Coronary artery (tissue), 2 donors: ENCODE measurements around the gene CIDEB.
A peak's percentile ranks its signal among the peaks of the same experiment; 100 is the strongest.

Source experiments
- DNase-seq: peaks from one replicate; pipeline ENCODE4 v3.0.0-alpha.2; 2017; ENCODE audit warnings: low spot score
- H3K27ac ChIP-seq, 2 donors: fragments of 200-600 bp; sonication (generic); one replicate each; pipeline ENCODE4 v1.5.1; 2016 to 2019
- H3K4me3 ChIP-seq: fragments of 200-600 bp; sonication (generic); 2 replicates; pipeline ENCODE4 v1.5.1; 2016; ENCODE audit warnings: mild to moderate bottlenecking, moderate library complexity
- TF ChIP-seq, protein P1 (sequence below): fragments of 200-600 bp; sonication (generic); IDR thresholded peaks from one replicate; pipeline ENCODE4 v1.5.1; 2019; ENCODE audit warnings: antibody characterized with exemption

The CIDEB gene

DNA sequence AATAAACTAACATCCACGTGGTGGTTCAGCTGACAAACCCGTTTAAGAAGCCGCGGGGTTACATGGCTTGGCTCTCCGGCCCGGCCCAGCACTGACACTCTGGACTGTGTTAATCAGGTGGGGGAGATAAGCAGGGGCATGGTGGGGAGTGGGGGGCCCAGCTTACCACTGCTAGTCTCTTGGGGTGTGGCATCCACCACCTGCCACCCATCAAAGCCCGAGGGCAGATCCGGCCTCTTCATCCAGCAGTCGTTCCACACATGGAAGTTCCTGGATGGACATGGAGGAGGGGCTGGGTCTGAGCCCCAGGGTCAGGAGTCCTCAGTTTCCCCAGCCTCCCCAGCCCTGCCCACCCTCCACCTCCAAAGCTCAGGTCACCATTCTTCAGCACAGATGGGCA, 49.7 kb downstream of the CIDEB start:
- H3K27ac ChIP-seq: no peak overlapping the region
- no peak for DNase-seq
- H3K4me3 ChIP-seq: no peak overlapping the region
- TF ChIP-seq, protein P1, sequence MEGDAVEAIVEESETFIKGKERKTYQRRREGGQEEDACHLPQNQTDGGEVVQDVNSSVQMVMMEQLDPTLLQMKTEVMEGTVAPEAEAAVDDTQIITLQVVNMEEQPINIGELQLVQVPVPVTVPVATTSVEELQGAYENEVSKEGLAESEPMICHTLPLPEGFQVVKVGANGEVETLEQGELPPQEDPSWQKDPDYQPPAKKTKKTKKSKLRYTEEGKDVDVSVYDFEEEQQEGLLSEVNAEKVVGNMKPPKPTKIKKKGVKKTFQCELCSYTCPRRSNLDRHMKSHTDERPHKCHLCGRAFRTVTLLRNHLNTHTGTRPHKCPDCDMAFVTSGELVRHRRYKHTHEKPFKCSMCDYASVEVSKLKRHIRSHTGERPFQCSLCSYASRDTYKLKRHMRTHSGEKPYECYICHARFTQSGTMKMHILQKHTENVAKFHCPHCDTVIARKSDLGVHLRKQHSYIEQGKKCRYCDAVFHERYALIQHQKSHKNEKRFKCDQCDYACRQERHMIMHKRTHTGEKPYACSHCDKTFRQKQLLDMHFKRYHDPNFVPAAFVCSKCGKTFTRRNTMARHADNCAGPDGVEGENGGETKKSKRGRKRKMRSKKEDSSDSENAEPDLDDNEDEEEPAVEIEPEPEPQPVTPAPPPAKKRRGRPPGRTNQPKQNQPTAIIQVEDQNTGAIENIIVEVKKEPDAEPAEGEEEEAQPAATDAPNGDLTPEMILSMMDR: no peak

DNA sequence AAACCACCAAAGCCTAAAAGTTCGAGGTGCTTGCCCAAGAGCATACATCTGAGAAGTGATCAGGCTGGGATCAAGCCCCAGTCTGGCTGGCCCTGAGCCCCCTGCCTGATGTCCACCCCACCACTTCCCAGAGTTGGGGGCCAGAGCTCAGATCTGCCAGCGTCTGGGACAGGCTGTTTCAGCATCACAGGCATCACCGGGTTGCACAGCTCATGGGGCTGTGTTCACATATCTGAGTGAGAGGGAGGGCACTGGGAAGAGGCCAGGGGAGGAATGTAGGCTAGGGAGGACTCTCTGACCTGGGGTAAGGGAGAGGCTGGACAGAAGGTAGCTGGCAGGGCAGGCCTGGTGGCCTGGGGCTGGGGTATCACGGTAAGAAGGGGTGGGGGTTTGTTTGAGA, 50.8 kb downstream of the CIDEB start:
- no peak for DNase-seq
- H3K27ac ChIP-seq: peak overlapping the region in 1 of 2 donors; percentile 28
- TF ChIP-seq, protein P1: no peak

DNA sequence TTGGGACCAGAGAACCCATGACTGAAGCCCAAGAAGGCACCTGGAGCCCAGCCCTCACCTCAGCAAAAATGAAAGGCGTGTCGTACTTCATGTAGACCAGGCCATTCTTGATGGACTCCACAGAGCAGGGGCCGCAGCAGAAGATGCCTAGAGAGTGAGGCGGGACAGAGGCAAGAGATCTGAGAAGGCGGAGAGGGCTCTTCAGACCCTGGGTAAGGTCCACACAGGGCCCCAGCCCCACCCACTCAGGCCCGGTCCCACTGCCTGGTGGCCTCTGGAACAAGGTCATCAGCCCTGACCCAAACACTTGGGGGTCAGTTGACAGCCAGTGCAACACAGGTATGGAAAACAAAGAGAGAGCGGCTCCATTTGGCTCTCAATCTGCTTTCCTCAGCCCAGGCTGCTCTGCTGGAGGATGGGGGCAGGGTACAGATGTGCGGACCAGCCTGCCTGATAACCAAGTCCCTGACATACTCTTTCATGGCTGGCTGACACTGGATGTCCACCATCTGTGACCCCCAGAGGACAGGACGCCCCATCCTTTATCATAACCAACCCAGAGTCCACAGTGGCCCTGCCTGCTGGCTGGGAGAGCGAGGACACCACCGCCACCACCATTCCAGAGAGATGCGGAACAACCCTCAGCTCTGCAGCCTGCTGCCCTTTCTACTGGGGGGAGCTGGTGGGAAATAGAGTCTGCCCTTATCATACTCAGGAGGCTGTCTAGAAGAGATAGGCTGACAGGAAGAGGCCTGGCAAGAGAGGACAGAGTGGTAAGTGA, 51.7 kb downstream of the CIDEB start:
- TF ChIP-seq, protein P1: no peak
- DNase-seq: no peak
- Histone ChIP-seq H3K27ac (no peak overlapping the region), H3K4me3 (no peak overlapping the region)

More for the DNA sequence above, 50.8 kb downstream of the CIDEB start:
- H3K4me3 ChIP-seq: no peak overlapping the region

DNA sequence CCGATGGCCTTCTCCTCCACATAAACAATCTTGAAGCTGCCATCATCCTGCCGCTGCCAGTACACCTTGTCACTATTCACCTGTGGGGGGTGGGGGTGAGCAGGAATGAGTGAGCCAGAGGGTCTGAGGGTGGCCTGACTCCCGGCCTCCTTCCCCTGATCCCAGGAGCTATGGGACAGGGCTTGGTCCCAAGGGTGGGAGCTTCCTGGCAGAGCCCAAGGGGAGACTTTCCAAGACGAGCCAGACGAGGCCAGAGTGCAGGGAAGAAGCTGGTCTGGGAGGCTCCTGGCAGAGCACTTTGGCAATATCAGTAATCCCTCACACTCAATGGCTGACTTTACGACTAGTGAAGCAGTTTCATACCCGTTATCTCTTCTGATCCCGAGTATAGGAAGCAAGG, 52.3 kb downstream of the CIDEB start:
- H3K4me3 ChIP-seq: no peak overlapping the region
- DNase-seq: no peak
- H3K27ac ChIP-seq: no peak overlapping the region
- TF ChIP-seq, protein P1: no peak
